ENCODE data around the gene OLFM2. TPM values are rescaled to one million over a fixed set of nuclear protein-coding genes. Genes with fewer than 3 reads are reported as not detected.

Gene OLFM2
- total and polyA plus RNA-seq, 12 donors, result 0.30 to 8.0 (median 1.4) TPM

GRCh38 chr19:9871626-9872338 is 64.5 kb downstream of the OLFM2 start:
- peaks cover 0 to 21% (median 6%) of the 10 kb centered on the region in 7 donors for H3K27me3 ChIP-seq
- intact Hi-C loops (cut with DNase I), result no loop called here
- 38 to 43% methylated on average over 16 of the region's 16 CpGs for WGBS, 2 donors
- TF ChIP-seq CTCF (IDR thresholded peaks at IDR 0.05), result no peak
- ATAC-seq, result no peak
- no peak for DNase-seq
- H3K4me3 ChIP-seq, result no peak overlapping the region
- no peaks in the 10 kb centered on the region for H3K4me1 ChIP-seq
- H3K9me3 ChIP-seq, result no peaks in the 10 kb centered on the region
- H3K27ac ChIP-seq, result no peak overlapping the region
- no peaks in the 10 kb centered on the region for H3K36me3 ChIP-seq

- ATAC-seq (no peak), DNase-seq (no peak)
- no peak overlapping the region for H3K4me3 ChIP-seq
- no peaks in the 10 kb centered on the region for H3K36me3 ChIP-seq
- WGBS, 2 donors, result 59 to 71% methylated on average over 7 of the region's 7 CpGs
- H3K27ac ChIP-seq, result no peak overlapping the region
- peaks cover 0 to 11% (median 0%) of the 10 kb centered on the region in 7 donors for H3K27me3 ChIP-seq
- no peak for TF ChIP-seq CTCF (IDR thresholded peaks at IDR 0.05)
- no peaks in the 10 kb centered on the region for H3K4me1 ChIP-seq
- intact Hi-C loops (cut with DNase I), result no loop called here
- no peaks in the 10 kb centered on the region for H3K9me3 ChIP-seq
Observed at GRCh38 chr19:9868983-9869617, 67.2 kb downstream of the OLFM2 start.

GRCh38 chr19:9865732-9866501 is 70.4 kb downstream of the OLFM2 start:
- ATAC-seq (no peak), DNase-seq (no peak)
- no peak overlapping the region for H3K4me3 ChIP-seq
- H3K27me3 ChIP-seq, result peaks cover 0 to 4% (median 0%) of the 10 kb centered on the region in 7 donors
- no peaks in the 10 kb centered on the region for H3K4me1 ChIP-seq
- H3K9me3 ChIP-seq, result no peaks in the 10 kb centered on the region
- no peak for TF ChIP-seq CTCF (IDR thresholded peaks at IDR 0.05)
- H3K27ac ChIP-seq, result no peak overlapping the region
- intact Hi-C loops (cut with DNase I), result no loop called here
- 76 to 77% methylated on average over 16 of the region's 16 CpGs for WGBS, 2 donors
- no peaks in the 10 kb centered on the region for H3K36me3 ChIP-seq

- TF ChIP-seq CTCF (IDR thresholded peaks at IDR 0.05), result no peak
- Histone ChIP-seq H3K9me3 (no peaks in the 10 kb centered on the region), H3K4me1 (no peaks in the 10 kb centered on the region), H3K27me3 (peaks cover 0 to 4% (median 0%) of the 10 kb centered on the region in 7 donors), H3K4me3 (no peak overlapping the region), H3K36me3 (no peaks in the 10 kb centered on the region), H3K27ac (no peak overlapping the region)
- 87 to 89% methylated on average over 5 of the region's 5 CpGs for WGBS, 2 donors
- no peak for ATAC-seq
- no peak for DNase-seq
- intact Hi-C loops (cut with DNase I), result no loop called here
Observed at GRCh38 chr19:9863759-9864158, 72.6 kb downstream of the OLFM2 start.
